Lower lobe of right lung (tissue), 2 donors: ENCODE data around the gene RSPH10B2. TPM values are rescaled to one million over a fixed set of nuclear protein-coding genes. Genes with fewer than 3 reads are reported as not detected.
"Not testable (repeated sequence)": the region's sequence is repeated elsewhere in the genome, so short reads cannot be mapped to it uniquely, and the experiment has no call there.

Experiments
- ATAC-seq, 2 donors: fragments of 200-7000 bp; cut with Tn5 transposase; one replicate each; pipeline ENCODE4 v1.9.1; 2020 to 2022; ENCODE audit warnings: mild to moderate bottlenecking in 2 of 2, moderate library complexity in 2 of 2
- DNase-seq: peaks from one replicate; pipeline ENCODE4 v3.0.0-alpha.2; 2020
- H3K27ac ChIP-seq: fragments of 200-600 bp; one replicate; pipeline ENCODE4 v1.8.0; 2022
- H3K27me3 ChIP-seq: fragments of 200-600 bp; one replicate; pipeline ENCODE4 v1.8.0; 2022; ENCODE audit warnings: low read depth
- H3K36me3 ChIP-seq: fragments of 200-600 bp; one replicate; pipeline ENCODE4 v1.8.0; 2022; ENCODE audit warnings: mild to moderate bottlenecking
- H3K4me1 ChIP-seq: fragments of 200-600 bp; one replicate; pipeline ENCODE4 v1.8.0; 2022
- H3K4me3 ChIP-seq: fragments of 200-600 bp; one replicate; pipeline ENCODE4 v1.8.0; 2022; ENCODE audit warnings: mild to moderate bottlenecking
- H3K9me3 ChIP-seq: fragments of 200-600 bp; one replicate; pipeline ENCODE4 v1.8.0; 2022
- CTCF ChIP-seq: fragments of 200-600 bp; IDR thresholded peaks from one replicate; pipeline ENCODE4 v1.8.0; 2022; ENCODE audit warnings: antibody characterized with exemption, mild to moderate bottlenecking
- intact Hi-C: fragments of 100-400 bp; cut with DNase I; formaldehyde crosslinking; loops from one replicate; pipeline ENCODE4 v1.11.0; 2022
- total RNA-seq: library from RNA; stranded (reverse); fragmentation: NEBNext Ultra II Directional; extraction: Animal tissue kit (Norgen Biotek cat#: 25700); gene quantifications from one replicate; pipeline ENCODE4 v1.2.1, GENCODE V29; 2021
- donor health status: DM: no; HTN: yes; CAD: no; lungs with severe emphysema.

RSPH10B2 gene
- total RNA-seq, 1 donor from 2014 or later = 4.8 TPM

- ATAC-seq, intact Hi-C loops, H3K27me3 ChIP-seq: not testable (repeated sequence)
Observed at GRCh38 chr7:6800331-6800730, 46.4 kb downstream of the RSPH10B2 start.

GRCh38 chr7:6807393-6807918 lies 53.6 kb downstream of the RSPH10B2 start:
- DNase-seq, intact Hi-C loops, H3K4me1 ChIP-seq, H3K27me3 ChIP-seq, ATAC-seq, H3K9me3 ChIP-seq, H3K4me3 ChIP-seq, H3K27ac ChIP-seq: not testable (repeated sequence)
- peaks cover 19% of the 10 kb centered on the region for H3K36me3 ChIP-seq

More at GRCh38 chr7:6800331-6800730, 46.4 kb downstream of the RSPH10B2 start:
- not testable (repeated sequence) for DNase-seq, H3K9me3 ChIP-seq, H3K4me3 ChIP-seq, H3K27ac ChIP-seq, H3K36me3 ChIP-seq, H3K4me1 ChIP-seq

GRCh38 chr7:6807959-6808358 lies 54.1 kb downstream of the RSPH10B2 start:
- H3K36me3 ChIP-seq = peaks cover 21% of the 10 kb centered on the region
- intact Hi-C loops, H3K27ac ChIP-seq, DNase-seq, H3K4me1 ChIP-seq, H3K4me3 ChIP-seq, H3K9me3 ChIP-seq, H3K27me3 ChIP-seq, ATAC-seq: not testable (repeated sequence)

- H3K27me3 ChIP-seq, intact Hi-C loops, H3K4me3 ChIP-seq, ATAC-seq, DNase-seq, H3K27ac ChIP-seq, H3K4me1 ChIP-seq, H3K9me3 ChIP-seq: not testable (repeated sequence)
- H3K36me3 ChIP-seq = peaks cover 53% of the 10 kb centered on the region
Observed at GRCh38 chr7:6813011-6813410, 59.1 kb downstream of the RSPH10B2 start.

- H3K36me3 ChIP-seq = peaks cover 69% of the 10 kb centered on the region
- H3K27ac ChIP-seq, H3K4me3 ChIP-seq, H3K9me3 ChIP-seq, ATAC-seq, DNase-seq, intact Hi-C loops, H3K27me3 ChIP-seq, H3K4me1 ChIP-seq: not testable (repeated sequence)
Observed at GRCh38 chr7:6815470-6815869, 61.6 kb downstream of the RSPH10B2 start.

- ATAC-seq, H3K9me3 ChIP-seq, H3K4me3 ChIP-seq, H3K27me3 ChIP-seq, intact Hi-C loops, H3K27ac ChIP-seq, H3K4me1 ChIP-seq, DNase-seq: not testable (repeated sequence)
- peaks cover 55% of the 10 kb centered on the region for H3K36me3 ChIP-seq
Observed at GRCh38 chr7:6821622-6822021, 67.7 kb downstream of the RSPH10B2 start.

- ATAC-seq = peak; percentile 65 to 76
- peak overlapping the region; percentile 62 for H3K4me3 ChIP-seq
- H3K9me3 ChIP-seq, intact Hi-C loops, H3K4me1 ChIP-seq, DNase-seq, H3K27me3 ChIP-seq: not testable (repeated sequence)
- peaks cover 22% of the 10 kb centered on the region for H3K36me3 ChIP-seq
- peak overlapping the region; percentile 77 for H3K27ac ChIP-seq
Observed at GRCh38 chr7:6825236-6826125, 71.6 kb downstream of the RSPH10B2 start.

- H3K27me3 ChIP-seq, H3K4me1 ChIP-seq, intact Hi-C loops, H3K9me3 ChIP-seq: not testable (repeated sequence)
- Histone ChIP-seq H3K27ac (peak within 1 kb of the TSS; percentile 77), H3K36me3 (peaks cover 15% of the 10 kb centered on the region), H3K4me3 (peak within 1 kb of the TSS; percentile 62)
- peak; percentile 91 for DNase-seq
- peak; percentile 20 for TF ChIP-seq CTCF
- peak; percentile 97 to 100 for ATAC-seq
Observed at GRCh38 chr7:6826151-6826550, 72.2 kb downstream of the RSPH10B2 start, which contains the start of gene CCZ1B. Gene CCZ1B (minus strand): TSS chr7:6826275. CDS start chr7:6826197, 78 bp downstream.

- H3K36me3 ChIP-seq, H3K4me1 ChIP-seq, H3K27ac ChIP-seq, DNase-seq, H3K27me3 ChIP-seq, H3K9me3 ChIP-seq, H3K4me3 ChIP-seq, intact Hi-C loops: not testable (repeated sequence)
- ATAC-seq = peak; percentile 12 to 23
Observed at GRCh38 chr7:6827180-6827579, 73.3 kb downstream of the RSPH10B2 start.

- H3K27ac ChIP-seq, H3K27me3 ChIP-seq, H3K4me1 ChIP-seq, H3K36me3 ChIP-seq, DNase-seq, ATAC-seq, intact Hi-C loops, H3K9me3 ChIP-seq, H3K4me3 ChIP-seq: not testable (repeated sequence)
Observed at GRCh38 chr7:6829616-6830015, 75.7 kb downstream of the RSPH10B2 start.

- H3K27ac ChIP-seq, intact Hi-C loops, ATAC-seq, DNase-seq, H3K4me1 ChIP-seq, H3K27me3 ChIP-seq, H3K4me3 ChIP-seq, H3K36me3 ChIP-seq, H3K9me3 ChIP-seq: not testable (repeated sequence)
Observed at GRCh38 chr7:6830026-6830425, 76.1 kb downstream of the RSPH10B2 start.
